GM18508 (cell line): ENCODE measurements around the gene SLC36A2.
"Not testable (repeated sequence)": the region's sequence is repeated elsewhere in the genome, so short reads cannot be mapped to it uniquely, and the experiment has no call there.

ENCODE experiments used
- ATAC-seq: cut with Tn5 transposase; IDR thresholded peaks from one replicate; pipeline ENCODE4 v1.9.1; 2021; ENCODE audit warnings: moderate number of reproducible peaks; ENCODE audit not compliant: insufficient read depth, unreplicated experiment

SLC36A2 gene

DNA sequence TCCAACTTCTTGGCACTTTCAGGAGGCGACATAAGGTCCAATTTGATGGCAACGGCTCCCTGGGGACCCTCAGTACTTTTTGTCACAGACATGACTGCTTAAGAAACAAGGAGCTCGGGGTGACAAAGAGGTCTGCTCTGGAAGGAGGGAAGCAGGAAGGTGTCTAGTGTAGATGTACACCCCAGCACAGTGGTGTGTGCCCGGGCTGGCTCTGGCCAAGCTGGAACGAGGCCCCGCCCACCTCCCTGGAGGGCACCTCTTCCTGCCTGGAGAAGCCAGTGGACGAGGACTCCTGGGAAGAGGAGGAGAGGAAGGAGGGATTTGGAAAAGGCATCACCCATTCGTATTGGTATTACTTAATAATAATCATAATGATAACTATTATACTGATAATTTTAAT lies at the start of gene SLC36A2:
Gene SLC36A2 (minus strand): TSS at position 191 of the 400 bp plus-strand sequence. CDS start 99 bp downstream, at position 92.
- ATAC-seq: no peak

DNA sequence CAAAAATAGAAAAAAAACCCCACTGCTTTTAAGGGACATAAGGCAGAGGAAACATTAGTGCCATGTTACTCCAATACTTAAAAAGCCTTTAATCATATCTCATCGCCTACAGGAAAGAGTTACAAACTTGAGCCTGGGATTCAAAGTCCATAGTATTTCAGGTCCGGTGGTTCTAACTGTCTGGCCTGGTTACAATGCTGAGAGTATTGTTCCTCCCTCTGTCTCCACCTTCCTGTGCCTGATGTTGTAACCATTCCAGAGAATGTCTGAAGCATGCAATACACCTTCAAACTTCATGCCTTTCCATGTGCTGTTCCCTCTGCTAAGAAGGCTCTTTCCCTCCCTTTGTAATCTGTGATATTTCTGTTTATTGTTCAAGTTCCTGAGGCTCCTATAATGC lies 41.6 kb upstream of the SLC36A2 start:
- ATAC-seq: no peak

DNA sequence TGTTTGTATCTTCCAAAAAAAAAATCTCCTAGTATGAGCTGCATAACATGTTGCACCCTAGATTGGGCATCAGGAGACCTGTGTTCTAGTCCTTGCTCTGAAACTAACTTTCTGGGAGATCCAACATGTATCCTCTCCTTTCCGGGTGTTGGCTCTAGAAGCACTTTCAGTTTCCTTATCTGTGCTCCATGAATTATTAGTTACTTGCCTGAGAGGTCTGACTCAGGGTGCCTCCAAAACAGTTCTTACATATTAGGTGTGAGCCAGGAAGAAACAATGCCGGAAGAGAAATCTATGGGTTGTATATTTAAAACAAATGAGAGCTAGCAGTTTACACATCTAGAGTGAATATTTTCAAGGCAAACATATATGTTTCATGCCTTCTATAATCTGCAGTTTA lies 36.7 kb upstream of the SLC36A2 start:
- no peak for ATAC-seq

DNA sequence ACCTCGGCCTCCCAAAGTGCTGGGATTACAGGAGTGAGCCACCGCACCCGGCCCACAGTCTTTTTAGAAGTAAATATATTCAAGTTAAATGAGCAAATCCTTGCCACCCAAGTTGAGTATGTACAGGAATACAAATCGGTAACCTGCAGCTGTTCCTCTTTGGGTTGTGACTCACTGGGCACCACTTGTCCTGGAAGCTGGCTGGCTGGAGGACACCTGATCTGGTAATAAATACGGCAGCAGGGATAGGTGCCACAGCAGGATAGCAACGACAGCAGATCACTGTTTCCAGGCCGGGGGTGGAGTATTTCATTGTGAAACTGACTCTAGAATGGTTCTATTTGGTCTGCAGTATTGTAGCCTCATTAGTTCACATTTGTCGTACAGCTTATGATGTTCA lies 35.7 kb upstream of the SLC36A2 start:
- ATAC-seq: no peak

DNA sequence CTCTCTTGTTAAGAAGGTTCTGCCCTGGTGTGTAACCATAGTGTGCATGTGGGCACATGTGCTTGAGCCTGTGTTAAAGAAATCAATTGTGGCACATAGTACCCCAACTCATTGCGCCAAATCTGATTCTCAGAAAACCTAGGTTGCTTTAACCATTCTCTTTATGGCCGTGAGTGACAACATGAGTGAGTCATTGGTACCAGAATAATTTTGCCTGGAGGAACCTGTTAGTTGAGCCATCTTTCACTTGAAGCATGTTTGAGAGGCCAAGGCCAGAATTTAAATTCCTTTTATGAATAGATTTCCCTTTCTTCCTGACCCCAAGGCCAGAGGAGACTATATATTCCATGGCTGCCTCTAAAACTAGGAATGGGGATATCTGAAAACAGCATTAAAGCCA lies 35.2 kb upstream of the SLC36A2 start:
- ATAC-seq: no peak

DNA sequence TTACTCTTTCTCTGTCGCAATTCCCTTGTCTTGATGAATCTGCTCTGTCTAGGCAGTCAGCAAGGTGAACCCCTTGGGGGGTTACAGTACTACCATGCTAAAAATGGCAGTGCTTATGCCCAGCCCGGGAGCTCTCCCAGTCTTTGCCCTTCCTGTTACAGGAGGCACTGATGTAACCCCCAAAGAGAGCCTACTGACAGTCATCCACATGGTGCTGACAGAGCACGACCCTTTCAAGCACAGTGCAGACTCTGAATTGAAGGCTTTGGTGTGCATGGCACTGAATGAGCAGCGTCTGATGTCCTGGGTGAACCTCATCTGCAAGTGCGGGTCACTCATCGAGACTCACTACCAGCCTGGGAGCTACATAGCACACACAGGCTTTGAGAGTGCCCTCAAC lies 34.5 kb upstream of the SLC36A2 start:
- ATAC-seq: no peak

DNA sequence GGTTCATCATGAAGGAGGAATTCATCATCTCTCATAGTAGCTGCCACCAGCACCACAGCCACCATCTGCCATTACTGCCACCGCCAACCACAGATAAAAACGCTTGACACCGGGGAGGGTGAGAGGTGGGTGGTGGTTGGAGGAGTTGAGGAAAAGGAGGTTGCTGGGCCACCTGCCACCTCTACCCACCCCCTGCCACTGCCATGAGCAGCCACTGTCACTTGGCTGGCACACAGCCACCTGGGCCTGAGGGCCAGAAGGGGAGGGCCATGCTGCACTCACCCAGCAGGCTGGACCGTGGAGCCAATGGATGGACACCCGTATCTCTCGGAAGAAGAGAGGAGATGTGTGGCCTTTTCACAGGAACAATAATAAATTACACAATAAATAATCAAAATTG lies 31.3 kb upstream of the SLC36A2 start:
- no peak for ATAC-seq

DNA sequence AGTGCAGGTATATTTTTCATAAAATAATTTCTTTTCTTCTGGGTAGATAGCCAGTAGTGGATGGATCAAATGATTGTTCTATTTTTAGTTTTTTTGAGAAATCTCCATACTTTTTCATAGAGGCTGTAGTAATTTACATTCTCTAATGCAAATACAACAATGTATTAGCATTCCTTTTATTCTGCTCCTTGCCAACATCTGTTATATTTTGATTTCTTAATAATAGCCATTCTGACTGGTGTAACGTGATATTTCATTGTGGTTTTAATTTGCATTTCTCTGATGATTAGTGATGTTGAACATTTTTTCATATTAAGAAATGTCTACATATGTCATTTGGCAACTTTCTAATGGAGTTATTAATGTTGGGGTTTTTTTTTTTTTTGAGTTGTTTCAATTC lies 27.2 kb upstream of the SLC36A2 start:
- no peak for ATAC-seq

DNA sequence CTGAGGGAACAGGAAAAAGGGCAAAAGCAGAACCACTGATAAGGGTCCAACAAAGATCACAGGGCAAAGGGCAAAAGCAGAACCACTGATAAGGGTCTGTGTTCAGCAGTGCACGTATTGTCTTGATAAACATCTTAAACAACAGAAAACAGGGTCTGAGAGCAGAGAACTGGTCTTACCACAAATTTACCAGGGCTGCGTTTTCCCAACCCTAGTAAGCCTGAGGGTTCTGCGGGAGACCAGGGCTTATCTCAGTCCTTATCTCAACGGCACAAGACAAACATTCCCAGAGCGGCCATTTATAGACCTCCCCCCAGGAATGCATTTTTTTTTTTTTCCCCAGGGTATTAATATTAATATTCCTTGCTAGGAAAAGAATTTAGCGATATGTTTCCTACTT lies 19.7 kb upstream of the SLC36A2 start:
- not testable (repeated sequence) for ATAC-seq

DNA sequence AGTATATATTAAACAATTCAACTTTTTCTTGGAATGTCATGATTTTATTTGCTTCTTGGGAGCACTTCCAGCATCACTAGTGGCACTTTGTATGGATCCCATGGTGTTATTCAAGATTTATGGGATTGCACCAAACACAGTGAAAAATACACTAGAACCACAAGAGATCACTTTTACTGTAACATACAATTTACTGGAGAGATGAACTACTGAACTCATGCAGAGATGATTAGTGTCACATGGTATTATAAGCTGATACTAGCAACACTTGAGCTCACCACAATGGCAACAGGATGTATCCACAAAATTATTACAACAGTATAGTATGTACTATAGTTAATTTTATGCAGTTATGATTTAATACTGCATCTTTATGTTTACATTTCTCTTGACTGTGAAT lies 16.3 kb upstream of the SLC36A2 start:
- ATAC-seq: no peak

DNA sequence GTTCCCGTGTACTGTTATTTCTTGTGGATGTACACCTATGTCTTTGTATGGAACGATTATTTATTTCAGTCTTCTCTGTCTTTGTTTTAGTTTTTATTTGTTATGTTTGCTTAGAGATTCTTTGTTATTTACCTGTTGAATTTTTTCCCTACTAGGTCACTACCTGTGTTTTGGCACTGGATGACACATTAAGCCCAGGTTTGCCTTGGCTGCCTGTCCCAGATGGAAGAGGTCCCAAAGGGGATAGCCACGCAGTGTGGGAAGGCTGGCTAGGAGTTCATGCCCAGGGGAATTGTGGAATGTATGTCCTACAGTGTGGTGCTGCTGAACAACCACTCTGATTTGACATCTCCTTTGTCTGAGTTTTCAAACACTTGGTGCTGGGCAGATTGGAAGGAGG lies 15.6 kb upstream of the SLC36A2 start:
- no peak for ATAC-seq

DNA sequence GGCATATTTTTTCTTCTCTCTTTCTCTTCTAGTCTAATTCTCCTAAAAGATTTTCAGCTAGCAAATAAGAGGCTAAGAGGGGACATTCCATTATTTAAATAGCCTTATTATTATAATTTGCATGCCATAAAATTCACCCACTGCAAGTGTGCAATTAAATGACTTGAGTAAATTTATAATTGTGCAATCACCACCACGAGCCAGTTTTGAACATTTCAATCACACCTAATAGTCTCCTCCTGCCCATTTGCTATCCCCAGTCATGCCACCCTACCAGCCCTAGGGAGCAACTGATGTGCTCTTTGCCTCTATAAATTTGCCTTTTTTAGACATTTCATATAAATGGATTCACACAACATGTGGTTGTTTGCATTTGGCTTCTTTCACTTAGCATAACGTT lies 12.0 kb upstream of the SLC36A2 start:
- ATAC-seq: no peak

DNA sequence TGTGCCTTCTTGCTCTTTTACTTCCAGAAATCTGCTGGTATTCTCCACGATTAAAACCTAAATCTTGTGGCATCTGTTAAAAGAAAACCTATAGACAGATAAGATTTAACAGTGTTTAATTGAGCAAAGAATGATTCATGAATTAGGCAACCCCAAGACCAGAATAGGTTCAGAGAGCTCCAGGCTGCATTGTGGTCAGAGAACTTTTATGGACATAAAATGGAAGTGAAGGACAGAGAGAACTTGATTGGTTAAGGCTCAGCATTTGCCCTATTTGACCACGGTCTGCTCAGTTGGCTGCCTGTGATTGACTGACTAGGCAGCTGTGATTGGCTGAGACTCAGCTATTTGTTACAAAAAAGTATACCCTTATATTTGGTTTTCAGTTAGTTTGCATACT lies 10.4 kb upstream of the SLC36A2 start:
- no peak for ATAC-seq

DNA sequence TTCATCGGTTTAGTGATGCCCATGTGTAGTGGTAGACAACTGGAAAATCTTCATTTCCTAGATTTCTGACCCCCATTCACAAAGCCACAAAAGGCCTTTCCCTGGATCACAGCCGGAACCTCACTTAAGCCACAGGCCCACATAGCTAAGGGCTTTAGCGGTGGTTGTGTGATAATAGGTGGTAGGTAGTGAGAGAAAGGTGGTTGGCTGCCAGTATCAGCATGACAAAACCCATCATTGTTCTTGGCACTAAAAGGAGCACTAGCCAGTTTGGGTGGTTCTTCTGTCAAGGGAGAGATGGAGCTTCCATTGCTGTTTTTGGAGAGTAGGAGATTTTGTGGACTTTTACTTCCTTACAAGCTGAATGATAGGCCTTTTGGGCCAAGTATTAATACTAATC lies 9.7 kb upstream of the SLC36A2 start:
- no peak for ATAC-seq

DNA sequence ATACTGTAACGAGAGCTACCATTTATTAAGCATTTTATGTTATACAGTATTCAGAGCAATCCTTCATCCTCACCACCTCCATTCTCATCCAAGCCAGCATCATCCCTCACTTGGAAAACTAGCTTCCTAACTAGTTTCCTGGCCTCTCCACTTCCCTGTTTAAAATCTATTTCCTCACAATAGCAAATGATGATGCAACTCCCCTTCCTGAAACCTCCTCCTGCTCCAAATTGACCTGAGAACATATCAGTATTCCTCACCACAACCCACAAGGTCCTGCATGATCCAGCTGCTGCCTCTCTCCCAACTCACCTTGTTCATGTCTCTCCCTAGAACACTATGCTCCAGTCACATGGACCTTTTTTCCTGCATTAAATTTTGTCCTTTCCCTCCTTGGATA lies 4.3 kb upstream of the SLC36A2 start:
- ATAC-seq: no peak

DNA sequence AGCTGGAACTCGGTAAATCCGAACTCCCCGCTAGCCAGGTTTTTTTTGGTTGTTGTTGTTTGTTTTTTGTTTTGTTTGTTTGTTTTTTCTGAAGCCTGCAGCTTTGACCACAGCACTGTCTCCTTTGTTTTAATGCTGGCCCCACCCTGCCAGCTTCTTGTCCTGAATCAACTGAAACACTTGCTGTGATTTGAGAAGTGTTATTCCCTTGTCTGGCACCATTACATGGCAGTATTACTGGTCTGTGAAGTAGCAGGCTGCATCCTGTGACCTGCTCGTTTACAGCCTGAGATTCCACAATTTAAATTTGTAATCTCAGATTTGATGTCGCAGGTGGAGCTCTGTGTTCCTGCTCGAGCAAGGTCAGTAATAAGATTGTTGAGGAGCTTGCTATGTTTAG lies 1.4 kb upstream of the SLC36A2 start:
- no peak for ATAC-seq

DNA sequence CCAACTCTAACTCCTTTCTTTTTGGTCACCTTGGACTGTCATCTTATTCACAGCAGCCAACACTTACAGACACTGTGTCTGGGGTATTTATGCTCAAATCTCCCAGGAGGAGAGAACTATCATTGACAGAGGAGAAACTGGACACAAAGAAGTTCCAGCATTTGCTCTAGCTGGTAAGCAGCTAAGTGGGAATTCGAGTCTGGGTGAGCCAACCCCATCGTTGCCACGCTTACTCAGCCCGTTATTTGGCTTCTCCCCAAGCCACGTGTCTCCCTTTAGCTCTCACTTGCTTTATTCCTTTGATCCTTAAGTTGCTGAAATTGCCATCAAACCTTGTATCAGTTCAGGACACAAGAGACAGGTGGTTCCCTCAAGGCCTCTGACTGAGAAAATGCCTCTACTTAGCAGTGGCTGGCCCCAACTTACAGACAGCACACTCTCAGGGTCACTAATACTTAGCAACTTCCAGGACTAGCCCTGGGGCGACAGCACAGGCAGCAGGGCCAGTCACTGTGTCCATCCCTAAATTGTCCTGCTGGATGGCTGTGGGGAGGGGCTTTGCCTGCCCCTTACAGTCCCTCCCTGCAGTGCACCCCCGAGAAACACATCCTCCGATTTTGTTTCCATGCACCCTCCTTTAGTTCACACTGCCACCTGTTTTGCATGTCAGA lies 1.4 kb downstream of the SLC36A2 start:
- ATAC-seq: no peak

DNA sequence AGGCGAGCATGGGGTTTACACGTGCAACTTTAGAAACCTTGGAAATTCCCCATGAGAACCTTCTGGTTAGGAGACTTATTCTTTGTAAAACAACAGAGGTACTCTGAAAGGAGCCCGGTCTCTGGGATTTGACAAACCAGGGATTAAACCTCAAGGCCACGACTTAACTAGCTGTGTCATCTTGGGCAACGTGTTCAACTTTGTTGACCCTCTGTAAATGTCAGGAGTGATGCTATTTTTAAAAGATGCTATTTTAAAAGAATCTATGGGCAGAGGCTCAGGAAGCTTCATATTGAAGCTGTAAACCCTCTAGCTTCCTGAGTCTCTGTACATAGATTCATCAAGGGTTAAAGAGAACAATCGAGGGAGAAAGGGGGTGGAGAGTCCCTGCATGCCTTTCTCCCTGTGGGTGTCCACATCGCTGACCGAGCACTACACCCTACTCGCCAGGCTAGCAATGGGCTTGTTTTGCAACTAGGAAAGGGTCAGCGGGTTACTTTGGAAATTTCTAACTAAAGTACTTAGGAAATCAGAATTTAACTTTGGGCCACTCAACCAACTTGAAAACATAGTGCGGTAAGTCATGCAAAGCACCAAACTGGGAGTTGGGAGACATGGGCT lies 2.1 kb downstream of the SLC36A2 start:
- ATAC-seq: no peak

DNA sequence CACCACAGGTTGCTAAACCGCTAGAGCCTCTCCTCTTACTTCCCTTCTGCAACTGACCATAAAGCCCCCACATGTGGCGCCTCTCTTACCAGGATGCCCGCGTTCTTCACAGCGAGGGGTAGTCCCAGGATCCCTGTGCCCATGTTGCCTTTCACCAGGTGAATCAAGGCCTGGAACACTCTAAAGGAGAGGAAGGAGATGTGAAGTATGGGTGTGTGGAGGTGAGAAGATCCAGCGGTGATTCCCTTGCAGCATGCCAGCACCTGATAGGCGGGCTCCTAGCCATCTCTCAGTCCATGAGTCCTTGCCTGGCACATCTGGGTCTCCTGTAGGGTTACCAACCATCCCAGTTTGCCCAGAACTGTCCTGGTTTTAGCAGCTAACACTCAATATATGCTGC lies 3.3 kb downstream of the SLC36A2 start:
- no peak for ATAC-seq

DNA sequence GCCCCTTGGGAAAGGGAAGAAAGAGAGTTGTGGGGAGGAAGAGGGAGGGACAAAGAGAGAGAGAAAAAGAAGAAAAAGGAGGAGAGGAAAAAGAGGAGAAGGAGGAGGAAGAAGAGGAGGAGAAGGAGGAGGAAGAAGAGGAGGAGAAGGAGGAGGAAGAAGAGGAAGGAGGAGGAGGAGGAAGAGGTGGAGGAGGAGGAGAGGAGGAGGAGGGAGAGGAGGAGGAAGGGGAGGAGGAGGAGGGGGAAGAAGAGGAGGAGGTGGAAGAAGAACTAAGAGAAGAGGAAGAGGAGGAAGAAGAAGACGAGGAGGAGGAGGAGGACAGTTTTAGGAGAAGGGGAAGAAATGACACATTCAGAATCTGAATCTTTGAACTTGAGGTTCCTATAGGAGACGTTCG lies 7.4 kb downstream of the SLC36A2 start:
- no peak for ATAC-seq

DNA sequence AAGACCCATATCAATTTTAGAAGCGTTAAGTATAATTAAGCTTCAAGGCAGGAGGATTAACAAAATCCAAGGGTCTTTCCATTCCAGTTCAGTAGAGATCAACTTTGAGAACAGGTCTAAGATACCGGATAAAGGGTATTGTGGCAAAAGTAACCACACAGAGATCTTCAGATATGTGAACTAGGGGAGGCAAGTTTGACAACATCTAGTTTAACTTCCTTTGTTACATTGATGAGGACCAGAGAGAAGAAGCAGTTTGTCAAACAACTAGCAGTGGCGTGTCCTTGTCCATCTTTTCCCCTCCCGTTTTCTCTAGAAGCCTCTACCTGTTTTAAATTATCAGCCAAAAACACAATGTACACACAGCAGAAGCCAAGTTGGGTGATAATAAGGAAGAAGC lies 8.6 kb downstream of the SLC36A2 start:
- no peak for ATAC-seq

DNA sequence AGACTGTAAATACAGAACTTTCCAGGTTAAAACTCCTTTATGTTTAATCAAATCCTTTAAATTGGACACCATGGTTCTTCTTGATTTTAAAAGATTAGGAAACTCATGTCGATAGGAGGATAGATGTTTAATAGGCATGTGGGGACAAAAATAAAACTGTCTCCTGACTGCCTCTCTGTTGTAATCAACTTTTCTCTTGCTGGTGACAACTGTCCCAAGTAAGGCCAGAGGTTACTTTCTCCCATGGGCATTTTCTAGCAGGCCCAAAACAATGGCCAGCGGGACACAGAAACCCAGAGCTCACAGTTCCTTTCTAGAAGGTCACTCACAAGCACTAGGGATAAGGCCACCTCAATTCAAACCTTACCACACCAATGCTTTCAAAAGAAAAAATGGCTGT lies 14.5 kb downstream of the SLC36A2 start:
- no peak for ATAC-seq
